ENCODE measurements around the gene PI3.
"Not testable (repeated sequence)": the region's sequence is repeated elsewhere in the genome, so short reads cannot be mapped to it uniquely, and the experiment has no call there.

The PI3 gene

GRCh38 chr20:45174434-45175364 lies at the start of gene PI3:
Gene PI3, plus strand, starts transcription at chr20:45174902. Its CDS starts 21 bp downstream, at chr20:45174923.
- DNase-seq: no peak

- DNase-seq: no peak
Observed at GRCh38 chr20:45128099-45128498, 46.6 kb upstream of the PI3 start.

GRCh38 chr20:45136911-45137310 lies 37.8 kb upstream of the PI3 start:
- no peak for DNase-seq

GRCh38 chr20:45138561-45139300 lies 36.0 kb upstream of the PI3 start:
- DNase-seq: peak; percentile 11 to 59

- DNase-seq: not testable (repeated sequence)
Observed at GRCh38 chr20:45139733-45140375, 34.8 kb upstream of the PI3 start.

- no peak for DNase-seq
Observed at GRCh38 chr20:45140836-45141235, 33.9 kb upstream of the PI3 start.

- DNase-seq: no peak
Observed at GRCh38 chr20:45149062-45149461, 25.6 kb upstream of the PI3 start.

- no peak for DNase-seq
Observed at GRCh38 chr20:45152405-45152804, 22.3 kb upstream of the PI3 start.

- no peak for DNase-seq
Observed at GRCh38 chr20:45153147-45153546, 21.6 kb upstream of the PI3 start.

- DNase-seq: no peak
Observed at GRCh38 chr20:45153752-45154151, 20.9 kb upstream of the PI3 start.

- DNase-seq: no peak
Observed at GRCh38 chr20:45154183-45154582, 20.5 kb upstream of the PI3 start.

- not testable (repeated sequence) for DNase-seq
Observed at GRCh38 chr20:45154794-45155193, 19.9 kb upstream of the PI3 start.

GRCh38 chr20:45156713-45157112 lies 18.0 kb upstream of the PI3 start:
- DNase-seq: no peak

GRCh38 chr20:45157962-45158361 lies 16.7 kb upstream of the PI3 start:
- DNase-seq: no peak

- DNase-seq: no peak
Observed at GRCh38 chr20:45163083-45163803, 11.5 kb upstream of the PI3 start.

GRCh38 chr20:45164906-45165305 lies 9.8 kb upstream of the PI3 start:
- no peak for DNase-seq

GRCh38 chr20:45173522-45173921 lies 1.2 kb upstream of the PI3 start:
- DNase-seq: no peak

- DNase-seq: no peak
Observed at GRCh38 chr20:45176526-45177267, 2.0 kb downstream of the PI3 start.

GRCh38 chr20:45179166-45179565 lies 4.5 kb downstream of the PI3 start:
- DNase-seq: no peak

- no peak for DNase-seq
Observed at GRCh38 chr20:45181639-45182038, 6.9 kb downstream of the PI3 start.

GRCh38 chr20:45183084-45183483 lies 8.4 kb downstream of the PI3 start:
- DNase-seq: no peak

- no peak for DNase-seq
Observed at GRCh38 chr20:45187693-45188092, 13.0 kb downstream of the PI3 start.

Data from NCI-H526 (cell line).